Measurements from ENCODE around the gene KLF16. TPM values are rescaled to one million over a fixed set of nuclear protein-coding genes. Genes with fewer than 3 reads are reported as not detected.

Gene KLF16
- total RNA-seq, 1 donor from 2014 or later = 3.3 TPM

GRCh38 chr19:1854542-1855039, 8.8 kb downstream of the KLF16 start:
- DNase-seq = no peak

- no peak for DNase-seq
Observed at GRCh38 chr19:1854039-1854541, 9.3 kb downstream of the KLF16 start.

- no peak for DNase-seq
Observed at GRCh38 chr19:1853295-1854038, 9.9 kb downstream of the KLF16 start.

- no peak for DNase-seq
Observed at GRCh38 chr19:1852581-1853128, 10.7 kb downstream of the KLF16 start.

GRCh38 chr19:1851654-1852580, 11.5 kb downstream of the KLF16 start:
- DNase-seq = no peak

GRCh38 chr19:1850809-1851653, 12.3 kb downstream of the KLF16 start:
- no peak for DNase-seq

GRCh38 chr19:1849886-1850398, 13.4 kb downstream of the KLF16 start:
- no peak for DNase-seq

DNA sequence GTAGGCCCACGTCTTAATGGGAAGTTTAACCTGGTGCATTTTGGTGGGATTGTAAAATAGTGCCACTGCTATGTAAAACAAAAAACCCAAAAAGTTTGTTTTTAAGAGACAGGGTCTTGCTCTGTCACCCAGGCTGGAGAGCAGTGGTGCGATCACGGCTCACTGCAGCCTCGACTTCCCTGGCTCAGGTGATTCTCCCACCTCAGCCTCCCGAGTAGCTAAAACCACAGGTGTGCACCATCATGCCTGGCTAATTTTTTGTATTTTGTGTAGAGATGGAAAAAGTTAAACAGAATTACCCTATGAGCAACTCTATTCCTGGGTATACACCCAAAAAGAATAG, 14.3 kb downstream of the KLF16 start:
- no peak for DNase-seq

- DNase-seq = peak; percentile 80
Observed at GRCh38 chr19:1848399-1849131, 14.8 kb downstream of the KLF16 start, which contains the start of gene REXO1. Gene REXO1 (minus strand): TSS chr19:1848483. CDS start chr19:1848358, 125 bp downstream.

GRCh38 chr19:1847684-1848398, 15.5 kb downstream of the KLF16 start:
- DNase-seq = no peak

GRCh38 chr19:1847348-1847683, 16.1 kb downstream of the KLF16 start:
- DNase-seq = no peak

DNA sequence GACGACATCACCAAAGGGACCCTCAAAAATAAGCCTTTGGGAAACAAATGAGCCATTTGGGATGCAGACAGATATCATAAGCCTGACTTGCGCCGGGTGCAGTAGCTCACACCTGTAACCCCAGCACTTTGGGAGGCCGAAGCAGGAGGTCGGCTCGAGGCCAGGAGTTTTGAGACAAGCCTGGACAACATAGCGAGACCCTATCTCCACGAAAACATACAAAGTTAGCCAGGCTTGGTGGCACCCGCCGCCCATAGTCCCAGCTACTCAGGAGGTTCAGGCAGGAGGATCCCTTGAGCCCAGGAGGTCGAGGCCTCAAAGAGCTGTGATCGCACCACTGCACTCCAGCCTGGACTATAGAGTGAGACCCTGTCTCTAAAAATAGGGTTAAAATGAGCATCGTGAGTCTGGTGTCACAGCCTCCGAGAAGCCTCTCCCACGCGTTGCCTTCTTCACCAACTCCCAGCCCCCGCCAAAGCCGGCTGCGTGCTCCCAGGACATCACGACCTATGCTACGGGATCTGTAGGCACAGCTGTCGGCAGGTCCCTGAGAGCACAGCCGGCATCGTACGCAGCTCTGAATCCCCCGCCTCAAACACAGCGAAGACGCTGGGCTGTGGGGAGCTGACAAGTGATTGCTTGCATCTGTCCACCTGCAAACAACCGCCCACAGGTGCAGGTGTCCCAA, 16.7 kb downstream of the KLF16 start:
- no peak for DNase-seq

DNA sequence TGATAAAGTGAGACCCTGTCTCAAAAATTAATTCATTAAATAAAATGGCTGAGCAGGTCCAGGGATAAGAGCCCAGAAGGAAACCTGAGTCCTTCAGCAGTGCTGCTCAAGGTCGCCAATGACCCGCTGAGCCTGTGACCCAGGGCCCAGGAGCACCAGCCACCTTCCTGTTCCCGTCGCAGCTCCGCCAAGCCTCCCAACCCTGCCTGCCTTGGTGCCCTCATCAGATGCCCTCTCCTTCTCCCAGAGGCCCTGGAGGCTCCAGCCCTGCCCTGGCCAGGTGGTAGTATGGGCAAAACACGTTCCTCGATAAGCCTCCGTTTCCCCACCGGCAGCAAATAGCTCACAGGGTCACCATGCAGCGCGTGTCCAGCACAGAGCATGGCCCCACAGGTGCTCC, 17.7 kb downstream of the KLF16 start:
- no peak for DNase-seq

- DNase-seq = no peak
Observed at GRCh38 chr19:1845125-1845515, 18.3 kb downstream of the KLF16 start.

DNA sequence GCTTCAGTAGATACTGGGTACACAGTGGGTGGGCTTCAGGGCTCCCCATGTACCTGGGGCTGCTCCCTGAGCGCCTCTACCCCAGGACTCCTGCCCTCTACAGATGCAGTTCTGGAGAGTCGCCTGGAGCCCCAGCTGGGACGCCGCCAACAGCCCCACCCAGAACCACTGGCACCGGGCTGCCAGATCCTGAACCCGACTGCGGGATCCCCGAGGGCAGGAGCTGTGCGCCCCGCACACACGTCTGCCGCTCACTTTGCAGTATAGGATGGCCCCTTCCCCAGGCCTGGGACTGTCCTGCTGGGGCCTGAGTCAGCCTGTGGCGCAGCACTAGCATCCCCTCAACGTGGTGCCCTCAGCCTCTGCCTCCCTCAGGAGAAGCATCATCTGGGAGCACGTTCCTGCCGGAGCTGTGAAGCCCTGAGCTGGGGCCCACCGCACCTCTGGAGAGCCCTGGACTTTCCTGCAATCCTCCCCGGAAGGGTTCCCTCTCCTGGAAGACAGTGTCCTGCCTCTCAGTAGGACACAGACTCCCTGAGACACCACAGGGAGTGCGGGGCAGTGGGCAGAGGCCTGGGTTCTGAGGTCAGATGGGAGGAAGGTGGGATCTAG, 18.8 kb downstream of the KLF16 start:
- no peak for DNase-seq

GRCh38 chr19:1843646-1844394, 19.6 kb downstream of the KLF16 start:
- no peak for DNase-seq

- DNase-seq = no peak
Observed at GRCh38 chr19:1843116-1843515, 20.3 kb downstream of the KLF16 start.

GRCh38 chr19:1841209-1841924, 22.0 kb downstream of the KLF16 start:
- DNase-seq = no peak

All from occipital lobe (tissue), 2 donors.